Articular chondrocyte of knee joint (primary cell): Measurements from ENCODE around the gene GRIP1. TPM values are rescaled to one million over a fixed set of nuclear protein-coding genes. Genes with fewer than 3 reads are reported as not detected.

ENCODE experiments used
- small RNA-seq: library from RNA; depleted of rRNA; stranded (forward); fragments of <200 nt; gene quantifications from one replicate; pipeline ENCODE3, GENCODE V24; 2012
- total RNA-seq: library from RNA; depleted of rRNA; stranded (reverse); fragments of >200 nt; gene quantifications from 2 replicates; pipeline ENCODE4 v1.2.3, GENCODE V29; 2012

The GRIP1 gene
- total RNA-seq, result 0.26 and 0.32 TPM in 2 replicates

GRCh38 chr12:66678338-66679275 lies at the start of gene GRIP1:
GRIP1 (minus strand) TSS chr12:66679076; CDS start chr12:66678904, 172 bp downstream.

GRCh38 chr12:66301944-66302826 lies 376.7 kb downstream of the GRIP1 start, which contains the start of gene HELB:
HELB (plus strand) TSS chr12:66302493; CDS start chr12:66302604, 111 bp downstream.

Small RNA genes within 50 kb of the gene (small RNA-seq; reads per million reads assigned to genes)
- gene OSBPL9P5, result not detected
